ENCODE measurements around the gene PRKD1. TPM values are rescaled to one million over a fixed set of nuclear protein-coding genes. Genes with fewer than 3 reads are reported as not detected.
"Not testable (repeated sequence)": the region's sequence is repeated elsewhere in the genome, so short reads cannot be mapped to it uniquely, and the experiment has no call there.

Gene PRKD1
- total RNA-seq, 4 donors from 2014 or later = 3.5 to 6.4 (median 4.4) TPM

DNA sequence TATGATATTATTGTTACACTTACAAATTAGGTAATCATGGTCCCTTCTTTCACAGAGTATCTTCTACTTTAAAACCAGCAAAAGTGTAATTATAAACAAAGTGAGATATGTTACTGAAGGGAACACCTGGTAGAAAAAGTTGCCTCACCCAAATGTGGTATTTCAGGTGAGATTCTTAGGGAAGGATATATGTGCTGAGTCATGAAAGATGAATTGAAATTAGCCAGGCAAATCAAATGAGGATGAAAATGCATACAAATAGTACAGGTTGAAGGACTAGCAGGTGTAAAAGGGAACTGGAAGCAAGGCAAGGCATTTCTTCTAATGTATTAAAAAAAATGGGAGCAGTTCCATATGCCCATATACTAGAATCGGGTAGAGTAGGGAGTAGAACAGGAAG, 220.9 kb downstream of the PRKD1 start:
- Histone ChIP-seq H3K4me3 (no peak overlapping the region), H3K9me3 (no peaks in the 10 kb centered on the region), H3K36me3 (no peaks in the 10 kb centered on the region), H3K27me3 (no peaks in the 10 kb centered on the region), H3K4me1 (no peaks in the 10 kb centered on the region), H3K27ac (no peak overlapping the region)
- 91 to 100% methylated on average over 1 of the region's 1 CpG for WGBS, 2 donors (ENCODE audit: low coverage in 1 of 2)
- no peak for TF ChIP-seq EP300 (IDR thresholded peaks at IDR 0.05; ENCODE audit: low read depth)
- no peak for TF ChIP-seq POLR2AphosphoS5 (IDR thresholded peaks at IDR 0.05)
- no peak for TF ChIP-seq POLR2A (IDR thresholded peaks at IDR 0.05)
- TF ChIP-seq, protein P1, sequence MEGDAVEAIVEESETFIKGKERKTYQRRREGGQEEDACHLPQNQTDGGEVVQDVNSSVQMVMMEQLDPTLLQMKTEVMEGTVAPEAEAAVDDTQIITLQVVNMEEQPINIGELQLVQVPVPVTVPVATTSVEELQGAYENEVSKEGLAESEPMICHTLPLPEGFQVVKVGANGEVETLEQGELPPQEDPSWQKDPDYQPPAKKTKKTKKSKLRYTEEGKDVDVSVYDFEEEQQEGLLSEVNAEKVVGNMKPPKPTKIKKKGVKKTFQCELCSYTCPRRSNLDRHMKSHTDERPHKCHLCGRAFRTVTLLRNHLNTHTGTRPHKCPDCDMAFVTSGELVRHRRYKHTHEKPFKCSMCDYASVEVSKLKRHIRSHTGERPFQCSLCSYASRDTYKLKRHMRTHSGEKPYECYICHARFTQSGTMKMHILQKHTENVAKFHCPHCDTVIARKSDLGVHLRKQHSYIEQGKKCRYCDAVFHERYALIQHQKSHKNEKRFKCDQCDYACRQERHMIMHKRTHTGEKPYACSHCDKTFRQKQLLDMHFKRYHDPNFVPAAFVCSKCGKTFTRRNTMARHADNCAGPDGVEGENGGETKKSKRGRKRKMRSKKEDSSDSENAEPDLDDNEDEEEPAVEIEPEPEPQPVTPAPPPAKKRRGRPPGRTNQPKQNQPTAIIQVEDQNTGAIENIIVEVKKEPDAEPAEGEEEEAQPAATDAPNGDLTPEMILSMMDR (IDR thresholded peaks at IDR 0.05) = no peak
- in situ Hi-C loops (cut with MboI; ENCODE audit: low pct_ligation_motif_present in 1 of 4, low pct_unique_long_range_greater_than_20kb in 1 of 4, low sequenced_read_pairs in 3 of 4) = no loop called here
- intact Hi-C loops (cut with DNase I; ENCODE audit: low total_unique reads) = no loop called here
- DNase-seq = no peak

DNA sequence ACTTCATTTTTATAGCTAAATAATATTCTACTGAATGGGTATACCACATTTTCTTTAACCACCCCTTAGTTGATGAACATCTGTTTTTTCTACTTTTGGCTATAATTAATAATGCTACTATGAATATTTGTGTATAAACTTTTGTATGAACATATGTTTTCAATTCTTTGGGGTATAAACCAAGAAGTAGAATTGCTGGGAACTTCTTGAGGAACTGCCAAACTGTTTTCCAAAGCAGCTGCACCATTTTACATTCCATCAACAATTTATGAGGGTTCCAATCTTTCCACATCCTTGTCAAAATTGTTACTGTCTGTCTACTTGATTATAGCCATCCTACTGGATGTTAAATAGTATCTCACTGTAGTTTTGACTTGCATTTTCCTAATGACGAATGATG, 221.8 kb downstream of the PRKD1 start:
- WGBS, 2 donors (ENCODE audit: low coverage in 1 of 2) = 91 to 100% methylated on average over 1 of the region's 1 CpG
- in situ Hi-C loops (cut with MboI; ENCODE audit: low pct_ligation_motif_present in 1 of 4, low pct_unique_long_range_greater_than_20kb in 1 of 4, low sequenced_read_pairs in 3 of 4) = no loop called here

DNA sequence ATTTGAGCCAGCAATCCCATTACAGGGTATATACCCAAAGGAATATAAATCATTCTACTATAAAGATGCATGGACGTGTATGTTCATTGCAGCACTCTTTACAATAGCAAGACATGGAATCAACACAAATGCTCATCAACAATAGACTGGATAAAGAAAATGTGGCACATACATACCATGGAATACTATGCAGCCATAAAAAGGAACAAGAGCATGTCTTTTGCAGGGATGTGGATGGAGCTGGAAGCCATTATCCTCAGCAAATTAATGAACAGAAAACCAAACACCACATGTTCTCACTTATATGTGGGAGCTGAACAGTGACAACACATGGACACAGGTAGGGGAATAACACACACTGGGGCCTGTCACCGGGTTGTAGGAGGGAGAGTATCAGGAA, 238.1 kb downstream of the PRKD1 start:
- H3K36me3 ChIP-seq; DNase-seq; H3K4me3 ChIP-seq; intact Hi-C loops (cut with DNase I; ENCODE audit: low total_unique reads); H3K9me3 ChIP-seq; in situ Hi-C loops (cut with MboI; ENCODE audit: low pct_ligation_motif_present in 1 of 4, low pct_unique_long_range_greater_than_20kb in 1 of 4, low sequenced_read_pairs in 3 of 4); H3K27ac ChIP-seq; H3K27me3 ChIP-seq; H3K4me1 ChIP-seq: not testable (repeated sequence)
- 81 to 100% methylated on average over 1 to 2 of the region's 2 CpGs for WGBS, 2 donors (ENCODE audit: low coverage in 1 of 2)

More for the DNA sequence above, 221.8 kb downstream of the PRKD1 start:
- Histone ChIP-seq H3K4me3 (no peak overlapping the region), H3K4me1 (no peaks in the 10 kb centered on the region), H3K27me3 (no peaks in the 10 kb centered on the region), H3K36me3 (no peaks in the 10 kb centered on the region), H3K27ac (no peak overlapping the region), H3K9me3 (no peaks in the 10 kb centered on the region)
- TF ChIP-seq, protein P1 (IDR thresholded peaks at IDR 0.05) = no peak
- TF ChIP-seq EP300 (IDR thresholded peaks at IDR 0.05; ENCODE audit: low read depth) (no peak), POLR2A (IDR thresholded peaks at IDR 0.05) (no peak), POLR2AphosphoS5 (IDR thresholded peaks at IDR 0.05) (no peak)
- DNase-seq = no peak
- intact Hi-C loops (cut with DNase I; ENCODE audit: low total_unique reads) = no loop called here

DNA sequence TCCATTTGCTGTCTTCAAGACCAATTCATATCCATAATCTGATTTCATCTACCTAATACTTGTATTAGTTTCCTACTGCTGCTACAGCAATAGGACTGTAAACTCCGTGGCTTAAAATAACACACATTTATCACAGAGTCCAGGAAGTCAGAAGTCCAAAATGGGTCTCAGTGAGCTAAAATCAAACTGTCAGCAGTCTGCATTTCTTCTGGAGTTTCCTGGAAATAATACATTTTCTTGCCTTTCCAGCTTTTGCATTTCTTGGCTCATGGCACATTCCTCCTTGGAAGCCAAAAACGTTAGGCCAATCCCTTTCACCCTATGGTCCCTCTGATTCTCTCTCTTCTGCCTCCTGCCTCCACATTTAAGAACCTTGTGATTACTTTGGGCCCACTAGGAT, 239.8 kb downstream of the PRKD1 start:
- in situ Hi-C loops (cut with MboI; ENCODE audit: low pct_ligation_motif_present in 1 of 4, low pct_unique_long_range_greater_than_20kb in 1 of 4, low sequenced_read_pairs in 3 of 4) (no loop called here), intact Hi-C loops (cut with DNase I; ENCODE audit: low total_unique reads) (no loop called here)
- Histone ChIP-seq H3K9me3 (no peaks in the 10 kb centered on the region), H3K36me3 (no peaks in the 10 kb centered on the region), H3K4me1 (no peaks in the 10 kb centered on the region), H3K27ac (no peak overlapping the region), H3K4me3 (no peak overlapping the region), H3K27me3 (no peaks in the 10 kb centered on the region)
- no peak for DNase-seq
- WGBS, 2 donors (ENCODE audit: low coverage in 1 of 2) = 46 to 61% methylated on average over 2 of the region's 2 CpGs
- TF ChIP-seq EP300 (IDR thresholded peaks at IDR 0.05; ENCODE audit: low read depth) (no peak), POLR2A (IDR thresholded peaks at IDR 0.05) (no peak), POLR2AphosphoS5 (IDR thresholded peaks at IDR 0.05) (no peak)
- TF ChIP-seq, protein P1 (IDR thresholded peaks at IDR 0.05) = no peak

DNA sequence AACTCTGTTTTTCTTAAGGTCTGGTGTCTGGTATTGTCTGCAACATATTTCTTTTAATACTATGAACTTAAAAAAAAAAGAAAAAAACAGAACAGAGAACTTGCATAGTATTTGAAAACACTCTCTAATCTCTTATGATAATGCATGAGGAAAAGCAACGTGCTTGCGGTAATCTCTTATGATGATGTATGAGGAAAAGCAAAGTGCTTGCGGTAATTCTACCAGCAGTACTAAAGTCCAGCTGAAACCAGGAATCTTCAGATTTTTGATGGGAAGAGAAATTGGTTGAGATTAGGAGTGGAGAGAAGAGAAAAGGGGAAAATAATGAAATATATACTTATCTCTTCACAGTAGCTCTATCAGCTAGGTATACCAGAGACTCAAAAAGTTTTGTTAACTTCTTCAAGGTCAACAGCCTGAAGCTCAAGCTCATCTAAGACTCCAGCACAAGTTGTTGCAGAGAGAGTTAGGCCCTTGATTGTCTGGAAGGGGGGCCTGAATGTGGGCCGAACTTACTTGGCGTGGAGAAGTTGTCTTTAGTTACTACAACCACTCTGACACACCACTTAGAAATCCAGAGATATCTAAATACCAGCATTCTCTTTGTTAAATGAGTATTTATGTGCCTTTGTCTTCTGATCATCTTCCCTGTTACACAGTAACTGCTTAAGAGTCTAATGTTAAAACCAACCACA, 240.4 kb downstream of the PRKD1 start:
- no peak overlapping the region for H3K27ac ChIP-seq
- WGBS, 2 donors (ENCODE audit: low coverage in 1 of 2) = 95 to 98% methylated on average over 5 of the region's 5 CpGs
- TF ChIP-seq EP300 (IDR thresholded peaks at IDR 0.05; ENCODE audit: low read depth) (no peak), POLR2AphosphoS5 (IDR thresholded peaks at IDR 0.05) (no peak), POLR2A (IDR thresholded peaks at IDR 0.05) (no peak)
- TF ChIP-seq, protein P1 (IDR thresholded peaks at IDR 0.05) = no peak
- no peaks in the 10 kb centered on the region for H3K4me1 ChIP-seq
- H3K27me3 ChIP-seq = no peaks in the 10 kb centered on the region
- DNase-seq = no peak
- no peaks in the 10 kb centered on the region for H3K9me3 ChIP-seq
- no peak overlapping the region for H3K4me3 ChIP-seq
- in situ Hi-C loops (cut with MboI; ENCODE audit: low pct_ligation_motif_present in 1 of 4, low pct_unique_long_range_greater_than_20kb in 1 of 4, low sequenced_read_pairs in 3 of 4) = no loop called here
- intact Hi-C loops (cut with DNase I; ENCODE audit: low total_unique reads) = no loop called here
- H3K36me3 ChIP-seq = no peaks in the 10 kb centered on the region
